ENCODE results near the gene EMSY.

GRCh38 chr11:76591416-76591815, 146.6 kb downstream of the EMSY start:
- TF ChIP-seq CTCF (IDR thresholded peaks at IDR 0.05; ENCODE audit: insufficient read depth, low read length), result no peak
- TF ChIP-seq POLR2AphosphoS5 (IDR thresholded peaks at IDR 0.05; ENCODE audit: low read depth), result no peak
- TF ChIP-seq REST (IDR thresholded peaks at IDR 0.05; ENCODE audit: insufficient replicate concordance, low read depth), result no peak
- no peak for TF ChIP-seq SPI1 (IDR thresholded peaks at IDR 0.05; ENCODE audit: borderline replicate concordance, low read depth)

Data from HL-60 (cell line).